ENCODE measurements around the gene LENG1. TPM values are rescaled to one million over a fixed set of nuclear protein-coding genes. Genes with fewer than 3 reads are reported as not detected.
A peak's percentile ranks its signal among the peaks of the same experiment; 100 is the strongest.

Gene LENG1
- total and polyA plus RNA-seq, 8 donors: 2.1 to 9.7 (median 4.8) TPM

- intact Hi-C loops (cut with DNase I): no loop called here
- no peak for TF ChIP-seq CTCF (IDR thresholded peaks at IDR 0.05)
- Histone ChIP-seq H3K27ac (no peak overlapping the region), H3K36me3 (peaks cover 0 to 21% (median 0%) of the 10 kb centered on the region in 3 donors), H3K9me3 (no peaks in the 10 kb centered on the region), H3K27me3 (no peaks in the 10 kb centered on the region), H3K4me3 (no peak overlapping the region), H3K4me1 (peaks cover 0 to 5% (median 0%) of the 10 kb centered on the region in 3 donors)
- FAIRE-seq (no peak), DNase-seq (peak in 3 of 6 donors; percentile 10 to 68 (median 41)), ATAC-seq (no peak)
- 81 to 87% methylated on average over 21 of the region's 21 CpGs for WGBS, 2 donors
Observed at GRCh38 chr19:54107876-54108490, 51.5 kb downstream of the LENG1 start.

- 85 to 87% methylated on average over 15 of the region's 15 CpGs for WGBS, 2 donors
- DNase-seq: no peak
Observed at GRCh38 chr19:54106716-54107115, 52.8 kb downstream of the LENG1 start.

GRCh38 chr19:54105796-54106195 is 53.7 kb downstream of the LENG1 start:
- no peak for TF ChIP-seq CTCF (IDR thresholded peaks at IDR 0.05)
- no peaks in the 10 kb centered on the region for H3K9me3 ChIP-seq
- peaks cover 0 to 5% (median 0%) of the 10 kb centered on the region in 3 donors for H3K4me1 ChIP-seq
- no peak overlapping the region for H3K4me3 ChIP-seq
- no peak overlapping the region for H3K27ac ChIP-seq
- FAIRE-seq: no peak
- H3K27me3 ChIP-seq: no peaks in the 10 kb centered on the region
- ATAC-seq: no peak
- intact Hi-C loops (cut with DNase I): no loop called here
- DNase-seq: no peak
- peaks cover 0 to 21% (median 0%) of the 10 kb centered on the region in 3 donors for H3K36me3 ChIP-seq
- 94 to 97% methylated on average over 10 of the region's 10 CpGs for WGBS, 2 donors

More at GRCh38 chr19:54106716-54107115, 52.8 kb downstream of the LENG1 start:
- Histone ChIP-seq H3K36me3 (peaks cover 0 to 21% (median 0%) of the 10 kb centered on the region in 3 donors), H3K27me3 (no peaks in the 10 kb centered on the region), H3K9me3 (no peaks in the 10 kb centered on the region), H3K27ac (no peak overlapping the region), H3K4me3 (no peak overlapping the region), H3K4me1 (peaks cover 0 to 5% (median 0%) of the 10 kb centered on the region in 3 donors)
- intact Hi-C loops (cut with DNase I): no loop called here
- no peak for FAIRE-seq
- TF ChIP-seq CTCF (IDR thresholded peaks at IDR 0.05): no peak
- ATAC-seq: no peak

Other genes with a start within 250 kb of the LENG1 start
- under 1 TPM in 5 of 6 donors, not detected in 1; under 0.01 to 0.06 (median 0.03) TPM for gene CACNG8, start 196.8 kb downstream of the LENG1 start, total RNA-seq
- gene CACNG8, start 196.8 kb downstream of the LENG1 start, polyA plus RNA-seq: under 1 TPM; 0.02 to 0.04 TPM
- not detected for gene CACNG6, start 168.1 kb downstream of the LENG1 start, total RNA-seq
- not detected for gene CACNG6, start 168.1 kb downstream of the LENG1 start, polyA plus RNA-seq
- not detected for gene VSTM1, start 95.8 kb downstream of the LENG1 start, total RNA-seq
- not detected for gene VSTM1, start 95.8 kb downstream of the LENG1 start, polyA plus RNA-seq
- gene TARM1, start 78.4 kb downstream of the LENG1 start, total RNA-seq: not detected
- not detected for gene TARM1, start 78.4 kb downstream of the LENG1 start, polyA plus RNA-seq
- 1 to 10 TPM in 2 of 6 donors, under 1 TPM in 3, not detected in 1; 0.41 to 3.2 (median 0.84) TPM for gene OSCAR, start 58.9 kb downstream of the LENG1 start, total RNA-seq
- gene OSCAR, start 58.9 kb downstream of the LENG1 start, polyA plus RNA-seq: 1 to 10 TPM; 1.0 to 1.1 TPM
- gene NDUFA3, start 56.9 kb downstream of the LENG1 start, total RNA-seq: 10 to 100 TPM; 27.7 to 52.1 (median 45.1) TPM
- 100 to 1,000 TPM; 107 to 166 TPM for gene NDUFA3, start 56.9 kb downstream of the LENG1 start, polyA plus RNA-seq
- gene TFPT, start 44.1 kb downstream of the LENG1 start, total RNA-seq: 1 to 10 TPM; 3.8 to 8.8 (median 5.0) TPM
- 10 to 100 TPM; 16.1 to 16.6 TPM for gene TFPT, start 44.1 kb downstream of the LENG1 start, polyA plus RNA-seq
- gene PRPF31, start 44.0 kb downstream of the LENG1 start, total RNA-seq: 10 to 100 TPM; 14.4 to 27.2 (median 19.5) TPM
- gene PRPF31, start 44.0 kb downstream of the LENG1 start, polyA plus RNA-seq: 10 to 100 TPM; 45.0 to 47.1 TPM
- gene CNOT3, start 22.0 kb downstream of the LENG1 start, total RNA-seq: 10 to 100 TPM; 16.8 to 28.5 (median 21.3) TPM
- 10 to 100 TPM; 39.0 to 40.0 TPM for gene CNOT3, start 22.0 kb downstream of the LENG1 start, polyA plus RNA-seq
- gene TMC4, start 13.4 kb upstream of the LENG1 start, total RNA-seq: 10 to 100 TPM; 51.8 to 66.5 (median 56.2) TPM
- 10 to 100 TPM; 80.0 to 88.9 TPM for gene TMC4, start 13.4 kb upstream of the LENG1 start, polyA plus RNA-seq
- gene MBOAT7, start 29.9 kb upstream of the LENG1 start, total RNA-seq: 10 to 100 TPM; 18.8 to 47.2 (median 27.3) TPM
- 10 to 100 TPM; 32.6 to 34.7 TPM for gene MBOAT7, start 29.9 kb upstream of the LENG1 start, polyA plus RNA-seq
- 10 to 100 TPM; 16.8 to 24.7 (median 19.4) TPM for gene TSEN34, start 31.6 kb upstream of the LENG1 start, total RNA-seq
- 10 to 100 TPM; 19.5 to 33.3 TPM for gene TSEN34, start 31.6 kb upstream of the LENG1 start, polyA plus RNA-seq
- gene RPS9, start 41.1 kb upstream of the LENG1 start, total RNA-seq: 1,000 to 10,000 TPM in 4 of 6 donors, 100 to 1,000 TPM in 2; 815 to 1,921 (median 1,191) TPM
- 1,000 to 10,000 TPM; 2,302 to 2,340 TPM for gene RPS9, start 41.1 kb upstream of the LENG1 start, polyA plus RNA-seq
- 1 to 10 TPM in 3 of 6 donors, under 1 TPM in 3; 0.47 to 5.6 (median 1.6) TPM for gene LILRB3, start 63.3 kb upstream of the LENG1 start, total RNA-seq
- gene LILRB3, start 63.3 kb upstream of the LENG1 start, polyA plus RNA-seq: 1 to 10 TPM; 1.3 to 2.4 TPM
- 1 to 10 TPM in 2 of 6 donors, under 1 TPM in 4; 0.20 to 2.4 (median 0.62) TPM for gene LILRA6, start 83.1 kb upstream of the LENG1 start, total RNA-seq
- gene LILRA6, start 83.1 kb upstream of the LENG1 start, polyA plus RNA-seq: under 1 TPM; 0.31 to 0.38 TPM
- 1 to 10 TPM in 3 of 6 donors, under 1 TPM in 3; 0.23 to 3.1 (median 1.1) TPM for gene LILRB5, start 97.6 kb upstream of the LENG1 start, total RNA-seq
- 1 to 10 TPM in 1 of 2 donors, under 1 TPM in 1; 0.56 to 1.4 TPM for gene LILRB5, start 97.6 kb upstream of the LENG1 start, polyA plus RNA-seq
- gene LILRB2, start 121.4 kb upstream of the LENG1 start, total RNA-seq: 1 to 10 TPM in 3 of 6 donors, under 1 TPM in 3; 0.19 to 3.9 (median 1.2) TPM
- gene LILRB2, start 121.4 kb upstream of the LENG1 start, polyA plus RNA-seq: 1 to 10 TPM; 1.4 to 1.6 TPM
- gene LILRA5, start 153.4 kb upstream of the LENG1 start, total RNA-seq: 1 to 10 TPM in 2 of 6 donors, under 1 TPM in 4; 0.20 to 1.7 (median 0.51) TPM
- gene LILRA5, start 153.4 kb upstream of the LENG1 start, polyA plus RNA-seq: 1 to 10 TPM in 1 of 2 donors, under 1 TPM in 1; 0.34 to 1.1 TPM
- gene LILRA4, start 179.4 kb upstream of the LENG1 start, total RNA-seq: 1 to 10 TPM in 1 of 6 donors, under 1 TPM in 1, not detected in 4; 0.24 to 2.4 TPM
- gene LILRA4, start 179.4 kb upstream of the LENG1 start, polyA plus RNA-seq: not detected
- gene LAIR1, start 205.2 kb upstream of the LENG1 start, total RNA-seq: 10 to 100 TPM in 2 of 6 donors, 1 to 10 TPM in 3, under 1 TPM in 1; 0.69 to 33.1 (median 4.8) TPM
- gene LAIR1, start 205.2 kb upstream of the LENG1 start, polyA plus RNA-seq: 1 to 10 TPM; 1.7 to 3.1 TPM